ENCODE results near the gene SYT9.

Gene SYT9

DNA sequence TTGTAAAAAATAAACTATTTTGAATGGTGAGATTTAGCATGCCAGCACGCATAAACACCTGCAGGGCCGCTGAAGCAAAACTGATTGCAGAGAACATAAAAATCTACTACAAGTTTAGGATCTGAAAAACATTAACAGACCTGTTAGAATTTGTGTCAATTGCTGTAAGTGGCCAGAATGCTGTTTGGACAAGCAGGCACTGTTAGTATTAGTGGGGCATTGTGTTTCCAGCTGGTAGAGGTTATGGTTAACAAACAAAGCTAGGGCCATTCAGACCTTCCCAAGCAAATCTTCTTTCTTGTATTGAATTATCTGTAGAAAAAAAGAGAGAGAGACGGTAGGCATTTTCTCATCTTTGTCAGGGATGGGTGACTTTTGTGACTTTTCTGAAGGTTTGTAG is 176.0 kb downstream of the SYT9 start:
- TF ChIP-seq, protein P1, sequence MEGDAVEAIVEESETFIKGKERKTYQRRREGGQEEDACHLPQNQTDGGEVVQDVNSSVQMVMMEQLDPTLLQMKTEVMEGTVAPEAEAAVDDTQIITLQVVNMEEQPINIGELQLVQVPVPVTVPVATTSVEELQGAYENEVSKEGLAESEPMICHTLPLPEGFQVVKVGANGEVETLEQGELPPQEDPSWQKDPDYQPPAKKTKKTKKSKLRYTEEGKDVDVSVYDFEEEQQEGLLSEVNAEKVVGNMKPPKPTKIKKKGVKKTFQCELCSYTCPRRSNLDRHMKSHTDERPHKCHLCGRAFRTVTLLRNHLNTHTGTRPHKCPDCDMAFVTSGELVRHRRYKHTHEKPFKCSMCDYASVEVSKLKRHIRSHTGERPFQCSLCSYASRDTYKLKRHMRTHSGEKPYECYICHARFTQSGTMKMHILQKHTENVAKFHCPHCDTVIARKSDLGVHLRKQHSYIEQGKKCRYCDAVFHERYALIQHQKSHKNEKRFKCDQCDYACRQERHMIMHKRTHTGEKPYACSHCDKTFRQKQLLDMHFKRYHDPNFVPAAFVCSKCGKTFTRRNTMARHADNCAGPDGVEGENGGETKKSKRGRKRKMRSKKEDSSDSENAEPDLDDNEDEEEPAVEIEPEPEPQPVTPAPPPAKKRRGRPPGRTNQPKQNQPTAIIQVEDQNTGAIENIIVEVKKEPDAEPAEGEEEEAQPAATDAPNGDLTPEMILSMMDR (IDR thresholded peaks at IDR 0.05) = no peak
- H3K4me1 ChIP-seq = no peaks in the 10 kb centered on the region
- DNase-seq = no peak
- H3K9me3 ChIP-seq = no peaks in the 10 kb centered on the region
- no peak overlapping the region for H3K4me3 ChIP-seq
- no peak overlapping the region for H3K27ac ChIP-seq
- intact Hi-C loops (cut with DNase I; ENCODE audit: low total_unique reads) = no loop called here
- no peaks in the 10 kb centered on the region for H3K36me3 ChIP-seq
- H3K27me3 ChIP-seq = no peaks in the 10 kb centered on the region

DNA sequence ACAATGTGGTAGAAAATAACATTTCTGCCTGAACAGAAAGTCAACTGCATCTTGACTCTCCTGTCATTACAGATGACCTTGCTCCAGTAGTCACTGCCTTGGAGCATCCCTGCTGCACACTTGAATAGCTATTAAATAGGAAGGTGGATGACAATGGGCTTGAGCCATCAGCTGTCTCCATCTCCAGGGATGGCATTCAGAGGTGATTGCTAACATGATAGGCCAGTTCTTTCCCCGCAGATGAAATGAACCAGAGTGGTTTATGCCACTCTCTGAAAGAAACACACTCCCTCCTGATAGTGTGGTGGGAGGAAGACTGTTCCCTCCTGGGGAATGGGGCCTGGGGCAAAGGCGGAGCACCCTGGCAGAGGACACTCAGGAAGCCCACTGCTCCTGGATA is 176.5 kb downstream of the SYT9 start:
- TF ChIP-seq, protein P1 (IDR thresholded peaks at IDR 0.05) = no peak
- no peak overlapping the region for H3K27ac ChIP-seq
- H3K4me3 ChIP-seq = no peak overlapping the region
- H3K4me1 ChIP-seq = no peaks in the 10 kb centered on the region
- H3K9me3 ChIP-seq = no peaks in the 10 kb centered on the region
- no peaks in the 10 kb centered on the region for H3K27me3 ChIP-seq
- intact Hi-C loops (cut with DNase I; ENCODE audit: low total_unique reads) = no loop called here
- DNase-seq = no peak
- no peaks in the 10 kb centered on the region for H3K36me3 ChIP-seq

DNA sequence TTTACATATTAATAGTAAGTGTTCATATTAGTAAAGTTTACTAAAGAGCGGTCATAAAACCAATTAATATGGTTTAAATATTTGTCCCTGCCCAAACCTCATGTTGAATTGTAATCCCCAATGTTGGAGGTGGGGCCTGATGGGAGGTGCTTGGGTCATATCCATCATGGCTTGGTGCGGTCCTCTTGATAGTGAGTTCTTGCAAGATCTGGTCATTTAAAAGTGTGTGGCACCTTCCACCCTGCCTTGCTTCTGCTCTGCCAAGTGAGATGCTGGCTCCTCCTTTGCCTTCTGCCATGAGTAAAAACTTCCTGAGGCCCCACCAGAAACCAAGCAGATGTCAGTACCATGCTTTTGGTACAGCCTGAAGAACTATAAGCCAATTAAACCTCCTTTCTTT is 178.8 kb downstream of the SYT9 start:
- Histone ChIP-seq H3K27me3 (no peaks in the 10 kb centered on the region), H3K36me3 (no peaks in the 10 kb centered on the region), H3K27ac (no peak overlapping the region), H3K4me3 (no peak overlapping the region), H3K4me1 (no peaks in the 10 kb centered on the region), H3K9me3 (no peaks in the 10 kb centered on the region)
- TF ChIP-seq, protein P1 (IDR thresholded peaks at IDR 0.05) = no peak
- intact Hi-C loops (cut with DNase I; ENCODE audit: low total_unique reads) = no loop called here
- no peak for DNase-seq

DNA sequence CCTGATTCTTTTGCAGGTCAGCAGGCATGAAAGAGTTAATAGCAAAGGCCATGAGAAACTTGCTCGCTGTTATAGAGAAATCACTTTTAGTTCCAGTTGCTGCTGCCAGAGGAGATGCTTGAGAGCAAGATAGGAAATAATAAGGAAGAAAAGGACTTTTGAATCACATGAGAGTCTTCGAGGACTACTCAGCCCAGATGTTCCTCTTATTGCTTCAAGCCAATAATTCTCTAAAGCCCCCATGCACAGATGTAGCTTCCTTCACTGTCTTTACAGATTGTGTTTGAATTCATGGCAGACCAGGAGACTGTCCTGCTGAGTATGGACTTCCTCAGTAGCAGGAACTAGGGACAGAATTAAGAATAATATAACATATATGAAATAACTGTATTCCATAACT is 183.5 kb downstream of the SYT9 start:
- Histone ChIP-seq H3K4me3 (no peak overlapping the region), H3K27ac (no peak overlapping the region), H3K27me3 (no peaks in the 10 kb centered on the region), H3K9me3 (no peaks in the 10 kb centered on the region), H3K4me1 (no peaks in the 10 kb centered on the region), H3K36me3 (peaks cover 0 to 11% (median 0%) of the 10 kb centered on the region in 3 donors)
- no peak for DNase-seq
- TF ChIP-seq, protein P1 (IDR thresholded peaks at IDR 0.05) = no peak
- intact Hi-C loops (cut with DNase I; ENCODE audit: low total_unique reads) = no loop called here

DNA sequence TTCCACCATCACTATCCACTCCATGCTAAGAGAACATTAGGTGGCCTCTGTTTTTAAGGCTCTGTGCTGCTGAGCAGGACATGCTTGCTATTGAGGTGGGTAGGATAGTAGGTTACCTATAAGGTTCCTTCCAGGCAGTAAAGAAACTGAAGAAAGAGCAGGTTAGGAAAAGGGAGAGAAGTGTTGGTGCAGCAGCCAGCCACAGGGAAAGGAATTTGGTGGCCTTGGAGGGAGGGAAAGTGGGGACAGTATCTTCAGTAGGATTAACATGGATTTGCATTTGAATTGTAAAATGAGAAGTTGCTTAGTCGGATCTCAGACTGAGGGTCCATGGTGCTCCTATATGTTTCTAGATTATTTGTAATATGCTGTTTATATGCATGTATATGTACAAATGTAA is 184.4 kb downstream of the SYT9 start:
- no peaks in the 10 kb centered on the region for H3K27me3 ChIP-seq
- no peak overlapping the region for H3K27ac ChIP-seq
- no peak for DNase-seq
- no peak overlapping the region for H3K4me3 ChIP-seq
- H3K4me1 ChIP-seq = no peaks in the 10 kb centered on the region
- H3K36me3 ChIP-seq = peaks cover 0 to 14% (median 0%) of the 10 kb centered on the region in 3 donors
- no peaks in the 10 kb centered on the region for H3K9me3 ChIP-seq
- TF ChIP-seq, protein P1 (IDR thresholded peaks at IDR 0.05) = no peak
- intact Hi-C loops (cut with DNase I; ENCODE audit: low total_unique reads) = no loop called here

DNA sequence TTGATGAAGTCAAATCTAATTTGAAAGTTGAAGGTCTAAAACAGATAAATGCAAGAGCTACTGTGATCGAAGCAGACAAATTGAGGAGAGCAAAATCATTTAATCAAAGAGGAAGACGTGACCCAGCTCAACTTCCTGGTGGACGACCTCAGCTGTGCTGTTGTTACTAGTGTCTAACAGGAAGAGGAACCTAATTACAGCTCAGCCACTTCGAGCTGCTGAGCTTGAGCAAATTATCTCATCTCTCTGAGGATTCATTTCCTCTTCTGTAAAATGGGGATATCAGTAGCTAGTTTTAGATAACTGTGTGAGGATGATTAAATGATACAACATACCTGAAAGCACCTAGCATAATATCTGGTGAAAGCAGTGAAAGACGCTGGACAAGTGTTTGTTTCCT is 185.0 kb downstream of the SYT9 start:
- no peak overlapping the region for H3K27ac ChIP-seq
- H3K4me3 ChIP-seq = no peak overlapping the region
- H3K4me1 ChIP-seq = no peaks in the 10 kb centered on the region
- H3K9me3 ChIP-seq = no peaks in the 10 kb centered on the region
- TF ChIP-seq, protein P1 (IDR thresholded peaks at IDR 0.05) = no peak
- DNase-seq = peak in 1 of 2 donors; percentile 42
- no peaks in the 10 kb centered on the region for H3K27me3 ChIP-seq
- peaks cover 0 to 14% (median 0%) of the 10 kb centered on the region in 3 donors for H3K36me3 ChIP-seq
- intact Hi-C loops (cut with DNase I; ENCODE audit: low total_unique reads) = no loop called here

Measured in tibial artery (tissue), 4 donors.